SH-SY5Y (cell line): Measurements from ENCODE around the gene GET3.

Experiments used
- GATA2 ChIP-seq: IDR thresholded peaks from 2 replicates; pipeline ENCODE4 v1.6.1; 2011; ENCODE audit warnings: mild to moderate bottlenecking, low read depth, low read length
- GATA3 ChIP-seq: IDR thresholded peaks from 2 replicates; pipeline ENCODE4 v1.6.1; 2011; ENCODE audit warnings: low read depth, mild to moderate bottlenecking, low read length, moderate library complexity

GRCh38 chr19:12736995-12737834, at the start of gene GET3:
- TF ChIP-seq GATA2 (no peak), GATA3 (no peak)
